RWPE2 (cell line): ENCODE measurements around the gene MAP3K5.

ENCODE experiments used
- ATAC-seq: fragments of 200-7000 bp; cut with Tn5 transposase; 3 replicates; pipeline ENCODE4 v1.9.1; 2021; ENCODE audit warnings: low read depth
- DNase-seq: peaks from one replicate; pipeline ENCODE4 v3.0.0-alpha.2; 2020; ENCODE audit warnings: low spot score
- H3K27ac ChIP-seq: fragments of 450-650 bp; 2 replicates; pipeline ENCODE4 v1.5.1; 2017; ENCODE audit warnings: mild to moderate bottlenecking; ENCODE audit not compliant: poor library complexity, severe bottlenecking
- H3K27me3 ChIP-seq: fragments of 250-450 bp; sonication (Bioruptor Pico); 2 replicates; pipeline ENCODE4 v1.5.1; 2021; ENCODE audit warnings: mild to moderate bottlenecking, moderate library complexity; ENCODE audit not compliant: insufficient read depth, poor library complexity, severe bottlenecking
- H3K36me3 ChIP-seq: fragments of 250-450 bp; sonication (Bioruptor Pico); 2 replicates; pipeline ENCODE4 v1.5.1; 2020; ENCODE audit warnings: low read depth, mild to moderate bottlenecking, moderate library complexity
- H3K4me1 ChIP-seq: fragments of 250-450 bp; sonication (Bioruptor Pico); 2 replicates; pipeline ENCODE4 v1.5.1; 2021; ENCODE audit warnings: mild to moderate bottlenecking, moderate library complexity; ENCODE audit not compliant: insufficient read depth, poor library complexity, severe bottlenecking
- H3K4me3 ChIP-seq: fragments of 250-450 bp; sonication (Bioruptor Pico); 2 replicates; pipeline ENCODE4 v1.5.1; 2021; ENCODE audit warnings: mild to moderate bottlenecking, moderate library complexity; ENCODE audit not compliant: severe bottlenecking
- H3K9me3 ChIP-seq: fragments of 250-450 bp; sonication (Bioruptor Pico); 2 replicates; pipeline ENCODE4 v1.5.1; 2021; ENCODE audit warnings: mild to moderate bottlenecking, moderate library complexity; ENCODE audit not compliant: severe bottlenecking
- TF ChIP-seq, protein P1 (sequence below): fragments of 450-650 bp; IDR thresholded peaks from one replicate; pipeline ENCODE4 v1.5.1; 2017; ENCODE audit warnings: mild to moderate bottlenecking, moderate library complexity; ENCODE audit not compliant: poor library complexity, severe bottlenecking

The MAP3K5 gene

GRCh38 chr6:136640132-136640915, 152.0 kb downstream of the MAP3K5 start:
- DNase-seq (no peak), ATAC-seq (no peak)
- Histone ChIP-seq H3K27ac (no peak overlapping the region), H3K36me3 (no peaks in the 10 kb centered on the region), H3K4me1 (no peaks in the 10 kb centered on the region), H3K4me3 (no peak overlapping the region), H3K27me3 (no peaks in the 10 kb centered on the region), H3K9me3 (no peaks in the 10 kb centered on the region)
- TF ChIP-seq, protein P1, sequence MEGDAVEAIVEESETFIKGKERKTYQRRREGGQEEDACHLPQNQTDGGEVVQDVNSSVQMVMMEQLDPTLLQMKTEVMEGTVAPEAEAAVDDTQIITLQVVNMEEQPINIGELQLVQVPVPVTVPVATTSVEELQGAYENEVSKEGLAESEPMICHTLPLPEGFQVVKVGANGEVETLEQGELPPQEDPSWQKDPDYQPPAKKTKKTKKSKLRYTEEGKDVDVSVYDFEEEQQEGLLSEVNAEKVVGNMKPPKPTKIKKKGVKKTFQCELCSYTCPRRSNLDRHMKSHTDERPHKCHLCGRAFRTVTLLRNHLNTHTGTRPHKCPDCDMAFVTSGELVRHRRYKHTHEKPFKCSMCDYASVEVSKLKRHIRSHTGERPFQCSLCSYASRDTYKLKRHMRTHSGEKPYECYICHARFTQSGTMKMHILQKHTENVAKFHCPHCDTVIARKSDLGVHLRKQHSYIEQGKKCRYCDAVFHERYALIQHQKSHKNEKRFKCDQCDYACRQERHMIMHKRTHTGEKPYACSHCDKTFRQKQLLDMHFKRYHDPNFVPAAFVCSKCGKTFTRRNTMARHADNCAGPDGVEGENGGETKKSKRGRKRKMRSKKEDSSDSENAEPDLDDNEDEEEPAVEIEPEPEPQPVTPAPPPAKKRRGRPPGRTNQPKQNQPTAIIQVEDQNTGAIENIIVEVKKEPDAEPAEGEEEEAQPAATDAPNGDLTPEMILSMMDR: no peak

GRCh38 chr6:136639702-136640101, 152.6 kb downstream of the MAP3K5 start:
- TF ChIP-seq, protein P1: no peak
- H3K27ac ChIP-seq: no peak overlapping the region
- H3K4me3 ChIP-seq: no peak overlapping the region
- no peak for DNase-seq
- ATAC-seq: no peak
- no peaks in the 10 kb centered on the region for H3K27me3 ChIP-seq
- H3K36me3 ChIP-seq: no peaks in the 10 kb centered on the region
- no peaks in the 10 kb centered on the region for H3K9me3 ChIP-seq
- H3K4me1 ChIP-seq: no peaks in the 10 kb centered on the region

- Histone ChIP-seq H3K4me1 (no peaks in the 10 kb centered on the region), H3K27me3 (no peaks in the 10 kb centered on the region), H3K36me3 (no peaks in the 10 kb centered on the region), H3K4me3 (no peak overlapping the region), H3K9me3 (no peaks in the 10 kb centered on the region), H3K27ac (no peak overlapping the region)
- DNase-seq (no peak), ATAC-seq (no peak)
- TF ChIP-seq, protein P1: no peak
These were observed 156.7 kb downstream of the MAP3K5 start for GRCh38 chr6:136635615-136636014.

DNA sequence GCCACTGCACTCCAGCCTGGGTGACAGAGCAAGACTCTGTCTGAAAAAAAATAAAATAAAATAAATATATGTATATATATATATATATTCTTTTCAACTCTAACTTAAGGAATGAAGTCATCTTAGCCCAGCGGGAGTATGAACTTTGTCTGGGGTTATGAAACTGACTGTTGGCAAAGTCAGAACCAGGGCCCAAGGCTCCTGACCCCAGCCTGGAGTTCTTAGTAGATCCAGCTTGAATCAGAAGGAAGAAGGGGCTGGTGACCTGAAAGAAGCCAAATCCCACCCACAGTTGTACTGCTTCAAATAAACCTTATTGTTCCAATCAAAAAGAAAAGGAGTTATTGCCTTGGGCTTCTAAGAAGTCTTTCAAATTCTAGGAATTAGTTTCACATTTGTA, 158.9 kb downstream of the MAP3K5 start:
- Histone ChIP-seq H3K4me1 (no peaks in the 10 kb centered on the region), H3K4me3 (no peak overlapping the region), H3K27me3 (no peaks in the 10 kb centered on the region), H3K36me3 (no peaks in the 10 kb centered on the region), H3K9me3 (no peaks in the 10 kb centered on the region), H3K27ac (no peak overlapping the region)
- DNase-seq (no peak), ATAC-seq (no peak)
- TF ChIP-seq, protein P1: no peak

- TF ChIP-seq, protein P1: no peak
- DNase-seq (no peak), ATAC-seq (peak; percentile 40; the same call in 1 of the 3 replicates)
- H3K4me3 ChIP-seq: no peak overlapping the region
- no peaks in the 10 kb centered on the region for H3K27me3 ChIP-seq
- no peaks in the 10 kb centered on the region for H3K36me3 ChIP-seq
- H3K27ac ChIP-seq: no peak overlapping the region
- peaks cover 3% of the 10 kb centered on the region for H3K4me1 ChIP-seq
- no peaks in the 10 kb centered on the region for H3K9me3 ChIP-seq
These were observed 163.3 kb downstream of the MAP3K5 start for GRCh38 chr6:136628996-136629395.
